ENCODE data around the gene GSTM1.

DNA sequence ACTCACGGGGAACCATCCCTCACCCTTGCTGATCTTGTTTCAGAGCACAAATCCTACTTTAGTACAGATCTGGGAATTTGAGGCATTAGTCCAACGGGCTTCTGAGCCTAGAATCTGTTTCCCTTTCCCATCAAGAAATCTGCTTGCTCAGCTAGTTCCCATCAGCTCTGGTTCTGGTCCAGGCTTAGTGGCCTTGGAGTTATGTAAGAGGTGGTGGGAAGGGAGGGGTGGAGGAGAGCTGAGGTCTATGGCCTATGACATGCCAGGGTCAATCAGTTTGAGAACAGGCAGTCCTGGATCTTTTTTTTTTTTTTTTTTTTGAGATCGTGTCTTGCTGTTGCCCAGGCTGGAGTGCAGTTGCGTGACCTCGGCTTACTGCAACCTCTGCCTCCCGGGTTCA, 4.1 kb downstream of the GSTM1 start:
- TF ChIP-seq, protein P1, sequence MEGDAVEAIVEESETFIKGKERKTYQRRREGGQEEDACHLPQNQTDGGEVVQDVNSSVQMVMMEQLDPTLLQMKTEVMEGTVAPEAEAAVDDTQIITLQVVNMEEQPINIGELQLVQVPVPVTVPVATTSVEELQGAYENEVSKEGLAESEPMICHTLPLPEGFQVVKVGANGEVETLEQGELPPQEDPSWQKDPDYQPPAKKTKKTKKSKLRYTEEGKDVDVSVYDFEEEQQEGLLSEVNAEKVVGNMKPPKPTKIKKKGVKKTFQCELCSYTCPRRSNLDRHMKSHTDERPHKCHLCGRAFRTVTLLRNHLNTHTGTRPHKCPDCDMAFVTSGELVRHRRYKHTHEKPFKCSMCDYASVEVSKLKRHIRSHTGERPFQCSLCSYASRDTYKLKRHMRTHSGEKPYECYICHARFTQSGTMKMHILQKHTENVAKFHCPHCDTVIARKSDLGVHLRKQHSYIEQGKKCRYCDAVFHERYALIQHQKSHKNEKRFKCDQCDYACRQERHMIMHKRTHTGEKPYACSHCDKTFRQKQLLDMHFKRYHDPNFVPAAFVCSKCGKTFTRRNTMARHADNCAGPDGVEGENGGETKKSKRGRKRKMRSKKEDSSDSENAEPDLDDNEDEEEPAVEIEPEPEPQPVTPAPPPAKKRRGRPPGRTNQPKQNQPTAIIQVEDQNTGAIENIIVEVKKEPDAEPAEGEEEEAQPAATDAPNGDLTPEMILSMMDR (IDR thresholded peaks at IDR 0.05; ENCODE audit: low read depth, low read length), result no peak
- TF ChIP-seq, protein P2, sequence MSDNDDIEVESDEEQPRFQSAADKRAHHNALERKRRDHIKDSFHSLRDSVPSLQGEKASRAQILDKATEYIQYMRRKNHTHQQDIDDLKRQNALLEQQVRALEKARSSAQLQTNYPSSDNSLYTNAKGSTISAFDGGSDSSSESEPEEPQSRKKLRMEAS (IDR thresholded peaks at IDR 0.05; ENCODE audit: low read depth, low read length), result no peak
- no peak for TF ChIP-seq MYC (IDR thresholded peaks at IDR 0.05; ENCODE audit: low read depth, low read length)
- no peak for TF ChIP-seq POLR2A (IDR thresholded peaks at IDR 0.05; ENCODE audit: extremely low read depth, insufficient read length)

All from NB4 (cell line).